Ishikawa (cell line): ENCODE results near the gene HS3ST6.
A peak's percentile ranks its signal among the peaks of the same experiment; 100 is the strongest.

ENCODE experiments used
- EGR1 ChIP-seq: IDR thresholded peaks from 2 replicates; pipeline ENCODE4 v1.6.1; 2012
- NFIC ChIP-seq: IDR thresholded peaks from 2 replicates; pipeline ENCODE4 v1.6.1; 2012
- TEAD4 ChIP-seq: IDR thresholded peaks from 2 replicates; pipeline ENCODE4 v1.6.1; 2012
- TF ChIP-seq, protein P1 (sequence below): IDR thresholded peaks from 2 replicates; pipeline ENCODE4 v1.6.1; 2012

DNA sequence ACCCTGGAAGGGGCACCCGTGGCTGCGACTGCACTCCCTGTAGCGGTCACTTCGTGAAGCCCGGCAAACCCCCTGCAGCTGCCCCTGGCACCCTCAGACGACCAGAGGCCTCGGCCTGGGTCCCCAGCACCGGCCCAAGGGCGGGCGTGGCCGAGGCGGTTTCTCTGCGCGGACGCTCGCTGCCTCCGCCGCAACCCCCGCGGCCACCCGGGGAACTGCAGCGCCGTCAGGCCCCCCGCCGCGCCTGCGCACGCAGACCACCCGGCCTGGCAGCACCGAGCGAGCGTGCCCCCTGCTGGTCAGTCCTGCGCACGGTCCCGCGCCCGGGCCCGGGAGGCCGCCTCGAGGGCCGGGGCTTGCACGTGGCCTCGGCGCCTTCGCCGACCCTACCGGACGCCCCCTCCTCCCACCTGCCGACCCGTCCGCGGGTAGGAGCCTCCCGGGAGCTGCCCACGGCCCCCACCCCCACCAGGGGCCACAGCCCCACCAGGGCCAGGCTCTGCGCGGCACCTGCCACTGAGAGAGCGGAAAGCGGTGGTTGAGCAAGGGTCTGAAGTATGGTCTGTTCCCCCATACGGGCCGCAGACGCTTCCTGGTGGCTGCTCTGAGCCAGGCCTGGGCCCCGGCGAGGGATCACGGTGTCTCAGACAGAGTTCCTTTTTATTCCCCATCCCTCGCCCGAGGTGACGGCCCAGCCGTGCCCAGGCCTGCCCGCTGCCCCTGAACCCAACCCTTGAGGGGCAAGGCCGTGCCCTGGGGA lies 11.5 kb upstream of the HS3ST6 start:
- TF ChIP-seq NFIC, result no peak
- TF ChIP-seq, protein P1, sequence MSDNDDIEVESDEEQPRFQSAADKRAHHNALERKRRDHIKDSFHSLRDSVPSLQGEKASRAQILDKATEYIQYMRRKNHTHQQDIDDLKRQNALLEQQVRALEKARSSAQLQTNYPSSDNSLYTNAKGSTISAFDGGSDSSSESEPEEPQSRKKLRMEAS, result peak; percentile 95
- TF ChIP-seq EGR1, result no peak
- TF ChIP-seq TEAD4, result no peak
